SK-N-SH (cell line): Measurements from ENCODE around the gene PIP5K1C. TPM values are rescaled to one million over a fixed set of nuclear protein-coding genes. Genes with fewer than 3 reads are reported as not detected.
"Not testable (repeated sequence)": the region's sequence is repeated elsewhere in the genome, so short reads cannot be mapped to it uniquely, and the experiment has no call there.

ENCODE experiments used
- CTCF ChIA-PET: fragments of 300-600, 350-600 bp; formaldehyde crosslinking; extraction: SDS; loops from one replicate; lab custom pipeline; 2021; lab: Yijun Ruan, JAX
- POLR2A ChIA-PET: fragments of 350-600 bp; sonication (Branson Sonifier 250); formaldehyde crosslinking; extraction: SDS; loops from one replicate; lab custom pipeline; 2020; ENCODE audit warnings: antibody characterized with exemption, inconsistent platforms; lab: Yijun Ruan, JAX
- DNase-seq: peaks from one replicate; pipeline ENCODE4 v3.0.0; 2012
- H2AFZ ChIP-seq: fragments of 200-600 bp; sonication (generic); 2 replicates; pipeline ENCODE4 v1.8.1; 2016; ENCODE audit warnings: antibody characterized with exemption, mild to moderate bottlenecking, low read depth
- H3F3A ChIP-seq: fragments of 200-600 bp; sonication (generic); replicated peaks from 2 replicates; pipeline ENCODE3; 2016; ENCODE audit warnings: antibody characterized with exemption, mild to moderate bottlenecking; ENCODE audit not compliant: insufficient read depth
- H3K27ac ChIP-seq, 2 experiments: fragments of 200-500 bp in 1 of 2; fragments of 200-600 bp in 1 of 2; sonication (Bioruptor generic) in 1 of 2; sonication (generic), shearing (Covaris generic) in 1 of 2; 2 replicates each; pipeline versions ENCODE4 v1.5.1 to v1.6.1; 2014 to 2016; ENCODE audit warnings: low read depth in 2 of 2, inconsistent platforms in 1 of 2, low read length in 1 of 2, mild to moderate bottlenecking in 1 of 2, mixed read lengths in 1 of 2
- H3K27me3 ChIP-seq: fragments of 200-600 bp; sonication (generic), shearing (Covaris generic); 2 replicates; pipeline ENCODE4 v1.6.1; 2016; ENCODE audit warnings: mixed run types; ENCODE audit not compliant: insufficient read depth
- H3K36me3 ChIP-seq, 2 experiments: fragments of 200-500 bp in 1 of 2; fragments of 200-600 bp in 1 of 2; sonication (Bioruptor generic) in 1 of 2; sonication (generic) in 1 of 2; replicated peaks in 1 of 2; 2 replicates each; pipeline versions ENCODE3 to v1.5.1; 2014 to 2016; ENCODE audit warnings: low read length in 1 of 2, mild to moderate bottlenecking in 1 of 2; ENCODE audit not compliant: insufficient read depth in 2 of 2, control insufficient read depth in 1 of 2
- H3K4me1 ChIP-seq, 2 experiments: fragments of 200-500 bp in 1 of 2; fragments of 200-600 bp in 1 of 2; sonication (Bioruptor generic) in 1 of 2; sonication (generic), shearing (Covaris generic) in 1 of 2; 2 replicates each; pipeline versions ENCODE4 v1.5.1 to v1.6.1; 2014 to 2016; ENCODE audit warnings: low read depth in 1 of 2, low read length in 1 of 2, mixed run types in 1 of 2; ENCODE audit not compliant: insufficient read depth in 2 of 2, control insufficient read depth in 1 of 2
- H3K4me2 ChIP-seq: fragments of 200-600 bp; sonication (generic), shearing (Covaris generic); 2 replicates; pipeline ENCODE4 v1.6.1; 2017; ENCODE audit warnings: mixed run types
- H3K4me3 ChIP-seq, 2 experiments: fragments of 200-500 bp in 1 of 2; fragments of 200-600 bp in 1 of 2; sonication (Bioruptor generic) in 1 of 2; sonication (generic), shearing (Covaris generic) in 1 of 2; 2 replicates each; pipeline versions ENCODE4 v1.5.1 to v1.8.1; 2014 to 2016; ENCODE audit warnings: low read depth in 2 of 2, inconsistent platforms in 1 of 2, low read length in 1 of 2, mild to moderate bottlenecking in 1 of 2, mixed read lengths in 1 of 2, moderate library complexity in 1 of 2
- H3K79me2 ChIP-seq: fragments of 200-600 bp; sonication (generic); 2 replicates; pipeline ENCODE4 v1.8.1; 2017; ENCODE audit warnings: mild to moderate bottlenecking; ENCODE audit not compliant: insufficient read depth
- H3K9ac ChIP-seq: fragments of 200-600 bp; sonication (generic); 2 replicates; pipeline ENCODE4 v1.6.1; 2017; ENCODE audit warnings: mixed run types
- H3K9me2 ChIP-seq: fragments of 200-600 bp; sonication (generic); 2 replicates; pipeline ENCODE4 v1.6.1; 2017; ENCODE audit warnings: mixed run types
- H3K9me3 ChIP-seq: fragments of 200-600 bp; sonication (generic); 2 replicates; pipeline ENCODE4 v1.6.1; 2017; ENCODE audit warnings: mixed run types, mild to moderate bottlenecking, moderate library complexity
- H4K20me1 ChIP-seq: fragments of 200-600 bp; sonication (generic); 2 replicates; pipeline ENCODE4 v1.6.1; 2017; ENCODE audit warnings: mild to moderate bottlenecking, mixed run types; ENCODE audit not compliant: insufficient read depth
- FOSL2 ChIP-seq: IDR thresholded peaks from 2 replicates; pipeline ENCODE4 v1.4.0; 2012; ENCODE audit warnings: low read depth, mild to moderate bottlenecking, moderate library complexity, borderline replicate concordance
- GABPA ChIP-seq: IDR thresholded peaks from 2 replicates; pipeline ENCODE4 v1.4.0; 2012; ENCODE audit warnings: low read depth, mild to moderate bottlenecking
- RCOR1 ChIP-seq: fragments of 150-350 bp; IDR thresholded peaks from 2 replicates; pipeline ENCODE4 v1.6.1; 2017; ENCODE audit warnings: antibody characterized with exemption, low read length
- TAF1 ChIP-seq: IDR thresholded peaks from 2 replicates; pipeline ENCODE4 v1.6.1; 2012; ENCODE audit warnings: low read depth, mild to moderate bottlenecking, low read length, moderate library complexity, borderline replicate concordance
- WGBS: methylation state at CpG from one replicate; pipeline ENCODE4 v1.1.6; 2017; ENCODE audit warnings: low lambda C conversion rate; 5-methylcytosine and 5-hydroxymethylcytosine counted together
- polyA plus RNA-seq, 3 experiments: library from polyadenylated mRNA; depleted of rRNA; stranded (reverse); fragments of >200 nt; gene quantifications; 2 replicates each; pipeline ENCODE4 v1.2.3, GENCODE V29; 2012

The PIP5K1C gene
- polyA plus RNA-seq, 1 of the 3 experiments (the other 2 are of a cell fraction): 12.3 TPM

DNA sequence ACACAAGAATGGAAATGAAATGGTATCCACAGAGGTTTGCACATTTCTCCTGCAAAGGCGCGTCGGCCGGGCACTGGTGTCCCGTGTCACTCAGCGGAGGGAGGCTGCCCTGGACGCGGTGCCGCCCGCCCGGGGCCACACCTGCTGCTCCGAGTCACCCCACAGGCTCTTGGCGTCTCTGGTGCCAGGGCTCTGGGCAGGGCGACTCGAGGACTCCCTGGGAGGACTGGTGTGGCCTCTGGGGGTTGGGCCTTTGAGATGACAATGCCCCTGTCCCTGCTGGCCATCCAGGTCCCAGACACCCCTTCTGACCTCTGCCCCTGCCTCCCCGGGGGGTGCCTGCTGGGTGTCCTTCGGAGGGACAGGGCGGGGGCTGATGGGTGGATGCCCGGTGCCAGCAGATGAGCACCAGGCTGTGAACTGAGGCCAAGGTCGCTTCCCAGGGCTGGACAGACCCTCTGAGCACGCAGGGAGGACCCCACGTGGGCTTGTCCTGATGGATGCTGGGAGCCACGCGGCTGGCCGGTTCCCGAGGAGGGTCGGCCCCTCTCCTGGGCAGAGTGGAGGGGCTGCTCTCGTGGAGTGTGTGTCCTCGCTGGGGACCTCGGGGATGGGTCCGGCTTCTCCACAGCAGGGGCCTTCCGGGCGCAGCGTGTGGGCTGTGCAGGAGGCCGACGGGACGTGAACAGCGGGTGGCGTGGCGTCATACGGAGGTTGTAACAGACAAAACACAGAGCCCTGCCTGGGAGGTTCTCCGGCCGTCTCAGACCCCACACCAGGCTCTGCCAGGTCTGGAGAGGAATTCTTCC lies 69.0 kb downstream of the PIP5K1C start:
- Histone ChIP-seq H4K20me1 (peaks cover 1% of the 10 kb centered on the region; the same call in 1 of the 2 replicates), H3K36me3 (peaks cover 0 to 9% of the 10 kb centered on the region in 2 experiments), H3K9me3 (no peaks in the 10 kb centered on the region), H3K27me3 (no peaks in the 10 kb centered on the region), H2AFZ (no peak overlapping the region), H3K9ac (no peak overlapping the region), H3K27ac (no peak overlapping the region), H3K4me2 (no peak overlapping the region), H3F3A (peaks cover 8% of the 10 kb centered on the region), H3K79me2 (peaks cover 2% of the 10 kb centered on the region), H3K9me2 (no peaks in the 10 kb centered on the region), H3K4me1 (peaks cover 0 to 3% of the 10 kb centered on the region in 2 experiments; a peak in 1 of 4 replicates), H3K4me3 (no peak overlapping the region)
- TF ChIP-seq GABPA (no peak), TAF1 (no peak)
- no peak for DNase-seq
- CTCF ChIA-PET: no interaction called here
- WGBS: 89% methylated on average over 15 of the region's 43 CpGs
- POLR2A ChIA-PET: no interaction called here

DNA sequence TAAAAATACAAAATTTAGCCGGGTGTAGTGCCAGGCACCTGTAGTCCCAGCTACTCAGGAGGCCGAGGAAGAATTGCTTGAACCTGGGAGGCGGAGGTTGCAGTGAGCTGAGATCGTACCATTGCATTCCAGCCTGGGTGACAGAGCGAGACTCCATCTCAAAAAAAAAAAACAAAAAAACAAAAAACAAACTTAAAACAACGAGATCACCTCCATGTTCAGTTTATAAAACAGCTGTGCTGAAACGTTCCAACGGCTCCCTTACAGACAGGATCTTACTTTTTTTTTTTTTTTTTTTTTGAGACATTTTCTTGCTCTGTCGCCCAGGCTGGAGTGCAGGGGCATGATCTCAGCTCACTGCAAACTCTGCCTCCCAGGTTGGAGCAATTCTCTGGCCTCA lies 71.5 kb downstream of the PIP5K1C start:
- peaks cover 8 to 11% of the 10 kb centered on the region in 2 experiments; a peak in 2 of 4 replicates for H3K4me1 ChIP-seq
- H2AFZ ChIP-seq, H3K9me3 ChIP-seq, H3K27ac ChIP-seq, CTCF ChIA-PET, H3F3A ChIP-seq, H3K9ac ChIP-seq, H3K27me3 ChIP-seq, H3K4me2 ChIP-seq, H3K4me3 ChIP-seq, H3K36me3 ChIP-seq, POLR2A ChIA-PET, DNase-seq, H3K9me2 ChIP-seq: not testable (repeated sequence)
- peaks cover 17% of the 10 kb centered on the region for H4K20me1 ChIP-seq
- WGBS: 71% methylated on average over 9 of the region's 9 CpGs
- peaks cover 26% of the 10 kb centered on the region for H3K79me2 ChIP-seq

DNA sequence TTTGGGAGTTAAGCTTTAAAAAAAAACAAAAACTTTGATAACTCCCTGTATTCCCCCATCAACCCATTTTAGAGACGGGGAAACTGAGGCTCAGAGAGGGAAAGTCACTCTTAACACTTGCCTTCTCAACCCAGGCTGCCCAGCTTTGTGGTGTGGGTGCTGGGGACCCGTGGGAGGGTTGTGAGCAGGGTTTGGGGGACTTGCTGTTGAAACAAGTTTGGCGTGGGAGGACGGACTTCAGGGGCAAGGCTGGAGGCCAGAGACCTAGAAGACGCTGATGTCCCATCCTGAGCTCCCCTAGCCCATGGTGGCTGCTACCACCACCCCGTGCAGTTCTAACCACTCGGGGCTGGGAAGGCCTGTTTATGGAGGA lies 72.9 kb downstream of the PIP5K1C start:
- peaks cover 8 to 11% of the 10 kb centered on the region in 2 experiments; a peak in 2 of 4 replicates for H3K4me1 ChIP-seq
- H3K79me2 ChIP-seq: peaks cover 33% of the 10 kb centered on the region
- H3K27me3 ChIP-seq: no peaks in the 10 kb centered on the region
- H3K9ac ChIP-seq: no peak overlapping the region
- H3F3A ChIP-seq: peaks cover 8% of the 10 kb centered on the region
- H2AFZ ChIP-seq: peak overlapping the region; percentile 18; the same call in 1 of the 2 replicates
- peak overlapping the region in 1 of 2 experiments; percentile 88; a peak in 2 of 4 replicates for H3K27ac ChIP-seq
- no peaks in the 10 kb centered on the region for H3K9me2 ChIP-seq
- no peak for DNase-seq
- H3K36me3 ChIP-seq: peaks cover 0 to 4% of the 10 kb centered on the region in 2 experiments
- peak overlapping the region in 1 of 2 experiments; percentile 44; a peak in 1 of 4 replicates for H3K4me3 ChIP-seq
- WGBS: 33% methylated on average over 3 of the region's 7 CpGs
- POLR2A ChIA-PET: no interaction called here
- no peaks in the 10 kb centered on the region for H3K9me3 ChIP-seq
- CTCF ChIA-PET: interaction anchor here (0.8 to 1.4 kb wide), 2 partner anchors 9 to 39 kb away, joined by 5 to 6 read pairs; no protein-coding TSS in a partner anchor
- TF ChIP-seq RCOR1 (peak; percentile 70; the same call in 1 of the 2 replicates), FOSL2 (no peak)
- TF ChIP-seq, all 33 proteins: peak for 1
- Histone ChIP-seq H4K20me1 (peaks cover 17% of the 10 kb centered on the region), H3K4me2 (peak overlapping the region; percentile 99)
